ENCODE results near the gene GPR132.

- no peak for TF ChIP-seq TGIF2 (CRISPR knock-in tag; IDR thresholded peaks at IDR 0.05)
- no peak for TF ChIP-seq ZSCAN30 (CRISPR knock-in tag; IDR thresholded peaks at IDR 0.05)
- TF ChIP-seq POLR2A (IDR thresholded peaks at IDR 0.05; ENCODE audit: insufficient read depth in 1 of 2, low read depth in 2 of 2, low read length in 2 of 2): no peak
- TF ChIP-seq HMG20A (CRISPR knock-in tag; IDR thresholded peaks at IDR 0.05; ENCODE audit: borderline replicate concordance): no peak
- TF ChIP-seq ZKSCAN8 (CRISPR knock-in tag; IDR thresholded peaks at IDR 0.05; ENCODE audit: borderline replicate concordance): no peak
These were observed 2.2 kb downstream of the GPR132 start for GRCh38 chr14:105063056-105063455.

Measured in HepG2 (cell line).